ENCODE data around the gene MEIS2.

DNA sequence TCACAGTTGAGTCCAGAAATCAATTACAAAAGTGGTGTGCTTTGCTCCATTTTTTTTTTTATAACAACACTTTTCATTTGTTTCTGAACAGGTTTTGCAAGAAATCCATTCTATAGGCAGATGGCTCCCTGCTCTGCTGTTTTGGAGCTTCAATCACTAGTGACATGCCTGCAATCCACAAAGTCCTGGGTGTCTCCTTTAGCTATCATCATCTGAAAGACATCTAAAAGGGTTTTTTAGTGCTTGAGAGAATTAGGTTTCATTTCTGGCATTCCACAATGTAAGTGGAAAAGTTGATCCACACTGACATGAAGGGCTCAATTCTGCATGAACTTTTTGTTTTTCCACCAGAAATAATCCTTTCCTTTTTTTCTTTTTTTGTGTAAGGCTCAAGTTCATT, 24.0 kb upstream of the MEIS2 start:
- TF ChIP-seq, protein P1, sequence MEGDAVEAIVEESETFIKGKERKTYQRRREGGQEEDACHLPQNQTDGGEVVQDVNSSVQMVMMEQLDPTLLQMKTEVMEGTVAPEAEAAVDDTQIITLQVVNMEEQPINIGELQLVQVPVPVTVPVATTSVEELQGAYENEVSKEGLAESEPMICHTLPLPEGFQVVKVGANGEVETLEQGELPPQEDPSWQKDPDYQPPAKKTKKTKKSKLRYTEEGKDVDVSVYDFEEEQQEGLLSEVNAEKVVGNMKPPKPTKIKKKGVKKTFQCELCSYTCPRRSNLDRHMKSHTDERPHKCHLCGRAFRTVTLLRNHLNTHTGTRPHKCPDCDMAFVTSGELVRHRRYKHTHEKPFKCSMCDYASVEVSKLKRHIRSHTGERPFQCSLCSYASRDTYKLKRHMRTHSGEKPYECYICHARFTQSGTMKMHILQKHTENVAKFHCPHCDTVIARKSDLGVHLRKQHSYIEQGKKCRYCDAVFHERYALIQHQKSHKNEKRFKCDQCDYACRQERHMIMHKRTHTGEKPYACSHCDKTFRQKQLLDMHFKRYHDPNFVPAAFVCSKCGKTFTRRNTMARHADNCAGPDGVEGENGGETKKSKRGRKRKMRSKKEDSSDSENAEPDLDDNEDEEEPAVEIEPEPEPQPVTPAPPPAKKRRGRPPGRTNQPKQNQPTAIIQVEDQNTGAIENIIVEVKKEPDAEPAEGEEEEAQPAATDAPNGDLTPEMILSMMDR (IDR thresholded peaks at IDR 0.05; ENCODE audit: borderline replicate concordance, extremely low read depth, low read length, poor library complexity, severe bottlenecking): no peak
- no peak for TF ChIP-seq EZH2 (IDR thresholded peaks at IDR 0.05; ENCODE audit: borderline replicate concordance, low read depth, low read length, severe bottlenecking)

Data from DND-41 (cell line).